SK-N-SH (cell line): Measurements from ENCODE around the gene REXO1. TPM values are rescaled to one million over a fixed set of nuclear protein-coding genes. Genes with fewer than 3 reads are reported as not detected.

ENCODE experiments used
- CTCF ChIA-PET: fragments of 300-600, 350-600 bp; formaldehyde crosslinking; extraction: SDS; loops from one replicate; lab custom pipeline; 2021; lab: Yijun Ruan, JAX
- POLR2A ChIA-PET: fragments of 350-600 bp; sonication (Branson Sonifier 250); formaldehyde crosslinking; extraction: SDS; loops from one replicate; lab custom pipeline; 2020; ENCODE audit warnings: antibody characterized with exemption, inconsistent platforms; lab: Yijun Ruan, JAX
- DNase-seq: peaks from one replicate; pipeline ENCODE4 v3.0.0; 2012
- H2AFZ ChIP-seq: fragments of 200-600 bp; sonication (generic); 2 replicates; pipeline ENCODE4 v1.8.1; 2016; ENCODE audit warnings: antibody characterized with exemption, mild to moderate bottlenecking, low read depth
- H3F3A ChIP-seq: fragments of 200-600 bp; sonication (generic); replicated peaks from 2 replicates; pipeline ENCODE3; 2016; ENCODE audit warnings: antibody characterized with exemption, mild to moderate bottlenecking; ENCODE audit not compliant: insufficient read depth
- H3K27ac ChIP-seq, 2 experiments: fragments of 200-500 bp in 1 of 2; fragments of 200-600 bp in 1 of 2; sonication (Bioruptor generic) in 1 of 2; sonication (generic), shearing (Covaris generic) in 1 of 2; 2 replicates each; pipeline versions ENCODE4 v1.5.1 to v1.6.1; 2014 to 2016; ENCODE audit warnings: low read depth in 2 of 2, inconsistent platforms in 1 of 2, low read length in 1 of 2, mild to moderate bottlenecking in 1 of 2, mixed read lengths in 1 of 2
- H3K27me3 ChIP-seq: fragments of 200-600 bp; sonication (generic), shearing (Covaris generic); 2 replicates; pipeline ENCODE4 v1.6.1; 2016; ENCODE audit warnings: mixed run types; ENCODE audit not compliant: insufficient read depth
- H3K36me3 ChIP-seq, 2 experiments: fragments of 200-500 bp in 1 of 2; fragments of 200-600 bp in 1 of 2; sonication (Bioruptor generic) in 1 of 2; sonication (generic) in 1 of 2; replicated peaks in 1 of 2; 2 replicates each; pipeline versions ENCODE3 to v1.5.1; 2014 to 2016; ENCODE audit warnings: low read length in 1 of 2, mild to moderate bottlenecking in 1 of 2; ENCODE audit not compliant: insufficient read depth in 2 of 2, control insufficient read depth in 1 of 2
- H3K4me1 ChIP-seq, 2 experiments: fragments of 200-500 bp in 1 of 2; fragments of 200-600 bp in 1 of 2; sonication (Bioruptor generic) in 1 of 2; sonication (generic), shearing (Covaris generic) in 1 of 2; 2 replicates each; pipeline versions ENCODE4 v1.5.1 to v1.6.1; 2014 to 2016; ENCODE audit warnings: low read depth in 1 of 2, low read length in 1 of 2, mixed run types in 1 of 2; ENCODE audit not compliant: insufficient read depth in 2 of 2, control insufficient read depth in 1 of 2
- H3K4me2 ChIP-seq: fragments of 200-600 bp; sonication (generic), shearing (Covaris generic); 2 replicates; pipeline ENCODE4 v1.6.1; 2017; ENCODE audit warnings: mixed run types
- H3K4me3 ChIP-seq, 2 experiments: fragments of 200-500 bp in 1 of 2; fragments of 200-600 bp in 1 of 2; sonication (Bioruptor generic) in 1 of 2; sonication (generic), shearing (Covaris generic) in 1 of 2; 2 replicates each; pipeline versions ENCODE4 v1.5.1 to v1.8.1; 2014 to 2016; ENCODE audit warnings: low read depth in 2 of 2, inconsistent platforms in 1 of 2, low read length in 1 of 2, mild to moderate bottlenecking in 1 of 2, mixed read lengths in 1 of 2, moderate library complexity in 1 of 2
- H3K79me2 ChIP-seq: fragments of 200-600 bp; sonication (generic); 2 replicates; pipeline ENCODE4 v1.8.1; 2017; ENCODE audit warnings: mild to moderate bottlenecking; ENCODE audit not compliant: insufficient read depth
- H3K9ac ChIP-seq: fragments of 200-600 bp; sonication (generic); 2 replicates; pipeline ENCODE4 v1.6.1; 2017; ENCODE audit warnings: mixed run types
- H3K9me2 ChIP-seq: fragments of 200-600 bp; sonication (generic); 2 replicates; pipeline ENCODE4 v1.6.1; 2017; ENCODE audit warnings: mixed run types
- H3K9me3 ChIP-seq: fragments of 200-600 bp; sonication (generic); 2 replicates; pipeline ENCODE4 v1.6.1; 2017; ENCODE audit warnings: mixed run types, mild to moderate bottlenecking, moderate library complexity
- H4K20me1 ChIP-seq: fragments of 200-600 bp; sonication (generic); 2 replicates; pipeline ENCODE4 v1.6.1; 2017; ENCODE audit warnings: mild to moderate bottlenecking, mixed run types; ENCODE audit not compliant: insufficient read depth
- CHD2 ChIP-seq: fragments of 150-350 bp; IDR thresholded peaks from 2 replicates; pipeline ENCODE4 v1.6.1; 2018; ENCODE audit warnings: low read length; ENCODE audit not compliant: partially characterized antibody
- ELF1 ChIP-seq: IDR thresholded peaks from 2 replicates; pipeline ENCODE4 v1.4.0; 2012
- EZH2phosphoT487 ChIP-seq: fragments of 200-600 bp; sonication (generic); IDR thresholded peaks from 2 replicates; pipeline ENCODE4 v1.6.1; 2017; ENCODE audit warnings: low read depth, mixed run types, mild to moderate bottlenecking, antibody characterized with exemption, moderate library complexity, borderline replicate concordance
- GABPA ChIP-seq: IDR thresholded peaks from 2 replicates; pipeline ENCODE4 v1.4.0; 2012; ENCODE audit warnings: low read depth, mild to moderate bottlenecking
- GATA2 ChIP-seq: sonication (generic); formaldehyde crosslinking; IDR thresholded peaks from 2 replicates; pipeline ENCODE4 v1.5.0; 2020; ENCODE audit warnings: mild to moderate bottlenecking, missing genetic modification reagents
- IRF3 ChIP-seq: fragments of 150-350 bp; IDR thresholded peaks from 2 replicates; pipeline ENCODE4 v1.6.1; 2016; ENCODE audit warnings: mild to moderate bottlenecking, low read depth, low read length
- JUND ChIP-seq: IDR thresholded peaks from 2 replicates; pipeline ENCODE4 v1.4.0; 2012
- MEF2A ChIP-seq: IDR thresholded peaks from 2 replicates; pipeline ENCODE4 v1.4.0; 2012; ENCODE audit warnings: low read depth, borderline replicate concordance
- MXI1 ChIP-seq: IDR thresholded peaks from 2 replicates; pipeline ENCODE4 v1.6.1; 2012; ENCODE audit warnings: mild to moderate bottlenecking, low read depth, low read length, improper control_type of control experiment
- NFIC ChIP-seq: IDR thresholded peaks from 2 replicates; pipeline ENCODE4 v1.4.0; 2012; ENCODE audit warnings: borderline replicate concordance
- PBX3 ChIP-seq: IDR thresholded peaks from 2 replicates; pipeline ENCODE4; 2012
- REST ChIP-seq: IDR thresholded peaks from 2 replicates; pipeline ENCODE4 v1.6.1; 2012; ENCODE audit warnings: mild to moderate bottlenecking, low read depth, low read length, moderate library complexity
- RXRA ChIP-seq: IDR thresholded peaks from 2 replicates; pipeline ENCODE4 v1.4.0; 2012; ENCODE audit warnings: low read depth, mild to moderate bottlenecking, borderline replicate concordance
- SIN3A ChIP-seq: IDR thresholded peaks from 2 replicates; pipeline ENCODE4 v1.6.1; 2012; ENCODE audit warnings: low read depth, mild to moderate bottlenecking, low read length, moderate library complexity, borderline replicate concordance
- TCF12 ChIP-seq: IDR thresholded peaks from 2 replicates; pipeline ENCODE4 v1.4.0; 2012
- TEAD4 ChIP-seq: IDR thresholded peaks from 2 replicates; pipeline ENCODE4 v1.4.0; 2012; ENCODE audit warnings: mild to moderate bottlenecking, borderline replicate concordance; ENCODE audit not compliant: insufficient read depth
- USF1 ChIP-seq: IDR thresholded peaks from 2 replicates; pipeline ENCODE4 v1.4.0; 2012; ENCODE audit warnings: low read depth, borderline replicate concordance
- YY1 ChIP-seq: IDR thresholded peaks from 2 replicates; pipeline ENCODE4 v1.4.0; 2012; ENCODE audit warnings: low read depth, mild to moderate bottlenecking
- WGBS: methylation state at CpG from one replicate; pipeline ENCODE4 v1.1.6; 2017; ENCODE audit warnings: low lambda C conversion rate; 5-methylcytosine and 5-hydroxymethylcytosine counted together
- polyA plus RNA-seq, 3 experiments: library from polyadenylated mRNA; depleted of rRNA; stranded (reverse); fragments of >200 nt; gene quantifications; 2 replicates each; pipeline ENCODE4 v1.2.3, GENCODE V29; 2012

REXO1 gene
- polyA plus RNA-seq, 1 of the 3 experiments (the other 2 are of a cell fraction), result 18.8 TPM

- Histone ChIP-seq H3K36me3 (no peaks in the 10 kb centered on the region), H3K4me2 (no peak overlapping the region), H3K4me1 (no peaks in the 10 kb centered on the region; a peak in 1 of 4 replicates), H3K27me3 (peaks cover 46% of the 10 kb centered on the region), H3F3A (no peaks in the 10 kb centered on the region), H3K4me3 (no peak overlapping the region), H4K20me1 (no peaks in the 10 kb centered on the region), H3K9me2 (no peaks in the 10 kb centered on the region), H3K9ac (no peak overlapping the region), H2AFZ (no peak overlapping the region), H3K9me3 (no peaks in the 10 kb centered on the region), H3K79me2 (no peaks in the 10 kb centered on the region), H3K27ac (no peak overlapping the region)
- ChIA-PET POLR2A (no interaction called here), CTCF (interaction anchor here (0.7 to 11.8 kb wide), 6 partner anchors 7 to 910 kb away, joined by 3 to 143 read pairs (median 10); no protein-coding TSS in a partner anchor)
- TF ChIP-seq TEAD4, result no peak
- TF ChIP-seq ELF1, result no peak
- TF ChIP-seq MXI1, result no peak
- no peak for TF ChIP-seq EZH2phosphoT487
- no peak for TF ChIP-seq SIN3A
- no peak for TF ChIP-seq TCF12
- no peak for TF ChIP-seq USF1
- TF ChIP-seq REST, result no peak
- no peak for TF ChIP-seq CHD2
- 46% methylated on average over 8 of the region's 8 CpGs for WGBS
- DNase-seq, result no peak
Measured at GRCh38 chr19:1787116-1787515, 61.2 kb downstream of the REXO1 start.

GRCh38 chr19:1786668-1787067 lies 61.6 kb downstream of the REXO1 start:
- CTCF ChIA-PET, result interaction anchor here (0.7 to 11.8 kb wide), 3 partner anchors 7 to 115 kb away, joined by 5 to 143 read pairs (median 13); no protein-coding TSS in a partner anchor
- WGBS, result 40% methylated on average over 5 of the region's 8 CpGs
- Histone ChIP-seq H3K9me3 (peaks cover 4% of the 10 kb centered on the region; the same call in 1 of the 2 replicates), H3K9ac (no peak overlapping the region), H3K4me1 (no peaks in the 10 kb centered on the region; a peak in 1 of 4 replicates), H4K20me1 (no peaks in the 10 kb centered on the region), H3K4me2 (no peak overlapping the region), H3K79me2 (no peaks in the 10 kb centered on the region), H3K4me3 (no peak overlapping the region), H3K27ac (no peak overlapping the region), H3K27me3 (peaks cover 47% of the 10 kb centered on the region), H2AFZ (no peak overlapping the region), H3F3A (no peaks in the 10 kb centered on the region), H3K9me2 (no peaks in the 10 kb centered on the region), H3K36me3 (no peaks in the 10 kb centered on the region)
- no peak for DNase-seq
- POLR2A ChIA-PET, result no interaction called here
- TF ChIP-seq GABPA (no peak), REST (no peak), YY1 (no peak), GATA2 (no peak), RXRA (no peak), TCF12 (no peak), PBX3 (no peak), ELF1 (no peak), NFIC (no peak), MEF2A (no peak), IRF3 (no peak), JUND (no peak), CHD2 (no peak)
